ENCODE measurements around the gene CYTH1. TPM values are rescaled to one million over a fixed set of nuclear protein-coding genes. Genes with fewer than 3 reads are reported as not detected.
A peak's percentile ranks its signal among the peaks of the same experiment; 100 is the strongest.
"Not testable (repeated sequence)": the region's sequence is repeated elsewhere in the genome, so short reads cannot be mapped to it uniquely, and the experiment has no call there.

CYTH1 gene
- total and polyA plus RNA-seq, 8 donors, result 18.3 to 34.4 (median 23.5) TPM

GRCh38 chr17:78753316-78754250, 28.5 kb downstream of the CYTH1 start:
- ATAC-seq, result no peak
- intact Hi-C loops (cut with DNase I), result no loop called here
- Histone ChIP-seq H3K27me3 (no peaks in the 10 kb centered on the region), H3K4me1 (peaks cover under 1 to 27% (median 9%) of the 10 kb centered on the region in 3 donors), H3K27ac (no peak overlapping the region), H3K9me3 (no peaks in the 10 kb centered on the region), H3K36me3 (no peaks in the 10 kb centered on the region), H3K4me3 (no peak overlapping the region)
- no peak for FAIRE-seq
- DNase-seq, result no peak
- no peak for TF ChIP-seq CTCF (IDR thresholded peaks at IDR 0.05)
- WGBS, 2 donors, result 77 to 82% methylated on average over 13 of the region's 13 CpGs

- 86 to 89% methylated on average over 14 of the region's 14 CpGs for WGBS, 2 donors
- no peak overlapping the region for H3K4me3 ChIP-seq
- intact Hi-C loops (cut with DNase I), result no loop called here
- peak overlapping the region in 1 of 4 donors; percentile 16 for H3K27ac ChIP-seq
- H3K4me1 ChIP-seq, result peaks cover 0 to 38% (median 22%) of the 10 kb centered on the region in 3 donors
- TF ChIP-seq CTCF (IDR thresholded peaks at IDR 0.05), result no peak
- DNase-seq (no peak), ATAC-seq (no peak), FAIRE-seq (no peak)
- H3K27me3 ChIP-seq, result no peaks in the 10 kb centered on the region
- H3K9me3 ChIP-seq, result no peaks in the 10 kb centered on the region
- no peaks in the 10 kb centered on the region for H3K36me3 ChIP-seq
These were observed 30.5 kb downstream of the CYTH1 start for GRCh38 chr17:78751447-78752161.

- H3K36me3 ChIP-seq; ATAC-seq; H3K27ac ChIP-seq; FAIRE-seq; H3K4me3 ChIP-seq; H3K9me3 ChIP-seq; DNase-seq; intact Hi-C loops (cut with DNase I); H3K27me3 ChIP-seq: not testable (repeated sequence)
- WGBS, 2 donors, result 93 to 97% methylated on average over 5 of the region's 5 CpGs
- peaks cover 0 to 44% (median 23%) of the 10 kb centered on the region in 3 donors for H3K4me1 ChIP-seq
These were observed 31.1 kb downstream of the CYTH1 start for GRCh38 chr17:78751000-78751399.

GRCh38 chr17:78748730-78749317, 33.2 kb downstream of the CYTH1 start:
- FAIRE-seq (no peak), ATAC-seq (peak; percentile 17 to 68 (median 56)), DNase-seq (peak in 2 of 6 donors; percentile 33 to 53)
- H3K9me3 ChIP-seq, result no peaks in the 10 kb centered on the region
- H3K36me3 ChIP-seq, result no peaks in the 10 kb centered on the region
- peak overlapping the region; percentile 8 to 78 (median 42) for H3K27ac ChIP-seq
- no peaks in the 10 kb centered on the region for H3K27me3 ChIP-seq
- no peak for TF ChIP-seq CTCF (IDR thresholded peaks at IDR 0.05)
- H3K4me3 ChIP-seq, result no peak overlapping the region
- WGBS, 2 donors, result 57 to 59% methylated on average over 8 of the region's 8 CpGs
- H3K4me1 ChIP-seq, result peaks cover 0 to 57% (median 23%) of the 10 kb centered on the region in 3 donors
- intact Hi-C loops (cut with DNase I), result no loop called here

All from pancreas (tissue), 10 donors.